ENCODE results near the gene PCGF3. TPM values are rescaled to one million over a fixed set of nuclear protein-coding genes. Genes with fewer than 3 reads are reported as not detected.

Gene PCGF3
- total and polyA plus RNA-seq, 10 of the 15 experiments (the other 5 are each of a cell fraction or from before 2014, with no cell fraction given), result 2.2 to 43.8 (median 15.9) TPM

- FAIRE-seq (no peak), DNase-seq (ENCODE audit: low read depth, low spot score) (no peak), ATAC-seq (0 out of 3 replicates have a peak, but pooled peaks have one; percentile 13)
- H3K79me2 ChIP-seq (ENCODE audit: control insufficient read depth, insufficient read depth, low read length), result no peaks in the 10 kb centered on the region
- SMC1A ChIA-PET (ENCODE audit: uncharacterized antibody, unreplicated experiment), result no interaction called here
- CTCF ChIA-PET, result no interaction called here
- no peaks in the 10 kb centered on the region for H4K20me1 ChIP-seq (ENCODE audit: control insufficient read depth, insufficient read depth)
- no peaks in the 10 kb centered on the region for H3K9me3 ChIP-seq (replicated peaks; ENCODE audit: control insufficient read depth, insufficient read depth, low read length)
- no peaks in the 10 kb centered on the region for H3K36me3 ChIP-seq (ENCODE audit: control insufficient read depth in 2 of 2, insufficient read depth in 2 of 2, low read length in 1 of 2)
- TF ChIP-seq RUNX3 (IDR thresholded peaks at IDR 0.05; ENCODE audit: low read length) (peak; percentile 21; the same call in 1 of the 2 replicates), HDGF (IDR thresholded peaks at IDR 0.05) (no peak)
- H2AFZ ChIP-seq (ENCODE audit: control insufficient read depth, low read depth, low read length), result no peak overlapping the region
- no peak overlapping the region for H3K9ac ChIP-seq (ENCODE audit: control insufficient read depth, insufficient read depth, low read length)
- intact Hi-C loops (cut with micrococcal nuclease; ENCODE audit: unreplicated experiment), result no loop called here
- 20% methylated on average over 16 of the region's 16 CpGs for WGBS (ENCODE audit: insufficient coverage, insufficient replicate concordance, low lambda C conversion rate, missing lambda C conversion rate)
- RAD21 ChIA-PET (ENCODE audit: unreplicated experiment), result no interaction called here
- H3K4me2 ChIP-seq (ENCODE audit: control insufficient read depth, insufficient read depth), result no peak overlapping the region
- H3K27ac ChIP-seq (ENCODE audit: control insufficient read depth, insufficient read depth), result no peak overlapping the region
- H3K4me1 ChIP-seq (ENCODE audit: control insufficient read depth, insufficient read depth, low read length), result peaks cover 11% of the 10 kb centered on the region
- in situ Hi-C loops (cut with MboI), result no loop called here
- H3K27me3 ChIP-seq (replicated peaks in 1 of 2; ENCODE audit: control insufficient read depth in 2 of 2, insufficient read depth in 2 of 2, low read length in 1 of 2), result peaks cover 0 to 6% of the 10 kb centered on the region in 2 experiments; a peak in 2 of 4 replicates
- POLR2A ChIA-PET, result no interaction called here
- no peak overlapping the region for H3K4me3 ChIP-seq
- no TSS peak for BruUV-seq (replicated peaks)
These were observed 81.9 kb downstream of the PCGF3 start for GRCh38 chr4:787561-787981.

- Histone ChIP-seq H3K79me2 (ENCODE audit: control insufficient read depth, insufficient read depth, low read length) (no peaks in the 10 kb centered on the region), H3K27ac (ENCODE audit: control insufficient read depth, insufficient read depth) (no peak overlapping the region), H4K20me1 (ENCODE audit: control insufficient read depth, insufficient read depth) (no peaks in the 10 kb centered on the region), H3K9me3 (replicated peaks; ENCODE audit: control insufficient read depth, insufficient read depth, low read length) (no peaks in the 10 kb centered on the region), H3K27me3 (replicated peaks in 1 of 2; ENCODE audit: control insufficient read depth in 2 of 2, insufficient read depth in 2 of 2, low read length in 1 of 2) (peaks cover 0 to 6% of the 10 kb centered on the region in 2 experiments; a peak in 2 of 4 replicates), H3K9ac (ENCODE audit: control insufficient read depth, insufficient read depth, low read length) (no peak overlapping the region), H2AFZ (ENCODE audit: control insufficient read depth, low read depth, low read length) (no peak overlapping the region), H3K4me1 (ENCODE audit: control insufficient read depth, insufficient read depth, low read length) (peaks cover 17% of the 10 kb centered on the region), H3K4me2 (ENCODE audit: control insufficient read depth, insufficient read depth) (no peak overlapping the region), H3K4me3 (no peak overlapping the region), H3K36me3 (ENCODE audit: control insufficient read depth in 2 of 2, insufficient read depth in 2 of 2, low read length in 1 of 2) (no peaks in the 10 kb centered on the region)
- intact Hi-C loops (cut with micrococcal nuclease; ENCODE audit: unreplicated experiment) (no loop called here), in situ Hi-C loops (cut with MboI) (no loop called here)
- no peak for ATAC-seq
- DNase-seq (ENCODE audit: low read depth, low spot score), result no peak
- no peak for TF ChIP-seq YBX1 (IDR thresholded peaks at IDR 0.05)
- TF ChIP-seq USF1 (IDR thresholded peaks at IDR 0.05; ENCODE audit: borderline replicate concordance, extremely low read length, insufficient read depth, low read depth, low read length), result no peak
- TF ChIP-seq POLR2A (IDR thresholded peaks at IDR 0.05; ENCODE audit: low read depth, low read length), result no peak
- no peak for TF ChIP-seq NR2C1 (IDR thresholded peaks at IDR 0.05)
- TF ChIP-seq SMARCA5 (IDR thresholded peaks at IDR 0.05), result no peak
- ChIA-PET RAD21 (ENCODE audit: unreplicated experiment) (no interaction called here), SMC1A (ENCODE audit: uncharacterized antibody, unreplicated experiment) (no interaction called here), CTCF (no interaction called here), POLR2A (no interaction called here)
- no TSS peak for BruUV-seq (replicated peaks)
- FAIRE-seq, result no peak
- 66% methylated on average over 19 of the region's 19 CpGs for WGBS (ENCODE audit: insufficient coverage, insufficient replicate concordance, low lambda C conversion rate, missing lambda C conversion rate)
These were observed 82.5 kb downstream of the PCGF3 start for GRCh38 chr4:788006-788635.

All from GM12878 (cell line).